ENCODE data around the gene KDF1.
"Not testable (repeated sequence)": the region's sequence is repeated elsewhere in the genome, so short reads cannot be mapped to it uniquely, and the experiment has no call there.

Gene KDF1

GRCh38 chr1:26949926-26950319 is 10.3 kb downstream of the KDF1 start:
- Histone ChIP-seq H3K27ac (ENCODE audit: low read length) (no peak overlapping the region), H3K27me3 (ENCODE audit: insufficient read depth, low read length) (no peaks in the 10 kb centered on the region), H3K4me1 (ENCODE audit: insufficient read depth, low read length) (no peaks in the 10 kb centered on the region), H3K9me3 (ENCODE audit: insufficient read depth, low read depth, low read length) (no peaks in the 10 kb centered on the region), H3K4me3 (ENCODE audit: low read length) (no peak overlapping the region), H3K9ac (ENCODE audit: low read depth, low read length) (no peak overlapping the region), H3K36me3 (ENCODE audit: insufficient read depth, low read depth, low read length) (peaks cover 41% of the 10 kb centered on the region)

GRCh38 chr1:26949266-26949925 is 10.9 kb downstream of the KDF1 start:
- no peak overlapping the region for H3K27ac ChIP-seq (ENCODE audit: low read length)
- no peaks in the 10 kb centered on the region for H3K4me1 ChIP-seq (ENCODE audit: insufficient read depth, low read length)
- H3K9me3 ChIP-seq (ENCODE audit: insufficient read depth, low read depth, low read length): no peaks in the 10 kb centered on the region
- no peak overlapping the region for H3K9ac ChIP-seq (ENCODE audit: low read depth, low read length)
- no peaks in the 10 kb centered on the region for H3K27me3 ChIP-seq (ENCODE audit: insufficient read depth, low read length)
- H3K4me3 ChIP-seq (ENCODE audit: low read length): no peak overlapping the region
- H3K36me3 ChIP-seq (ENCODE audit: insufficient read depth, low read depth, low read length): peaks cover 45% of the 10 kb centered on the region

GRCh38 chr1:26948725-26949057 is 11.6 kb downstream of the KDF1 start:
- H3K9ac ChIP-seq (ENCODE audit: low read depth, low read length); H3K9me3 ChIP-seq (ENCODE audit: insufficient read depth, low read depth, low read length); H3K4me3 ChIP-seq (ENCODE audit: low read length); H3K27ac ChIP-seq (ENCODE audit: low read length); H3K27me3 ChIP-seq (ENCODE audit: insufficient read depth, low read length); H3K4me1 ChIP-seq (ENCODE audit: insufficient read depth, low read length): not testable (repeated sequence)
- H3K36me3 ChIP-seq (ENCODE audit: insufficient read depth, low read depth, low read length): peaks cover 51% of the 10 kb centered on the region

GRCh38 chr1:26946270-26946669 is 14.0 kb downstream of the KDF1 start:
- no peak overlapping the region for H3K27ac ChIP-seq (ENCODE audit: low read length)
- no peaks in the 10 kb centered on the region for H3K4me1 ChIP-seq (ENCODE audit: insufficient read depth, low read length)

GRCh38 chr1:26945728-26946127 is 14.5 kb downstream of the KDF1 start:
- H3K27me3 ChIP-seq (ENCODE audit: insufficient read depth, low read length): no peaks in the 10 kb centered on the region
- H3K4me3 ChIP-seq (ENCODE audit: low read length): no peak overlapping the region
- H3K36me3 ChIP-seq (ENCODE audit: insufficient read depth, low read depth, low read length): peaks cover 70% of the 10 kb centered on the region
- H3K27ac ChIP-seq (ENCODE audit: low read length): no peak overlapping the region
- no peaks in the 10 kb centered on the region for H3K4me1 ChIP-seq (ENCODE audit: insufficient read depth, low read length)
- H3K9me3 ChIP-seq (ENCODE audit: insufficient read depth, low read depth, low read length): no peaks in the 10 kb centered on the region
- H3K9ac ChIP-seq (ENCODE audit: low read depth, low read length): no peak overlapping the region

More at GRCh38 chr1:26946270-26946669, 14.0 kb downstream of the KDF1 start:
- Histone ChIP-seq H3K9ac (ENCODE audit: low read depth, low read length) (no peak overlapping the region), H3K36me3 (ENCODE audit: insufficient read depth, low read depth, low read length) (peaks cover 70% of the 10 kb centered on the region), H3K9me3 (ENCODE audit: insufficient read depth, low read depth, low read length) (no peaks in the 10 kb centered on the region), H3K4me3 (ENCODE audit: low read length) (no peak overlapping the region), H3K27me3 (ENCODE audit: insufficient read depth, low read length) (no peaks in the 10 kb centered on the region)

GRCh38 chr1:26945138-26945537 is 15.1 kb downstream of the KDF1 start:
- no peak overlapping the region for H3K27ac ChIP-seq (ENCODE audit: low read length)
- no peaks in the 10 kb centered on the region for H3K27me3 ChIP-seq (ENCODE audit: insufficient read depth, low read length)
- H3K36me3 ChIP-seq (ENCODE audit: insufficient read depth, low read depth, low read length): peaks cover 70% of the 10 kb centered on the region
- no peaks in the 10 kb centered on the region for H3K9me3 ChIP-seq (ENCODE audit: insufficient read depth, low read depth, low read length)
- H3K4me1 ChIP-seq (ENCODE audit: insufficient read depth, low read length): no peaks in the 10 kb centered on the region
- H3K9ac ChIP-seq (ENCODE audit: low read depth, low read length): no peak overlapping the region
- no peak overlapping the region for H3K4me3 ChIP-seq (ENCODE audit: low read length)

- Histone ChIP-seq H3K27ac (ENCODE audit: low read length) (no peak overlapping the region), H3K4me3 (ENCODE audit: low read length) (no peak overlapping the region), H3K27me3 (ENCODE audit: insufficient read depth, low read length) (no peaks in the 10 kb centered on the region), H3K9me3 (ENCODE audit: insufficient read depth, low read depth, low read length) (no peaks in the 10 kb centered on the region), H3K4me1 (ENCODE audit: insufficient read depth, low read length) (no peaks in the 10 kb centered on the region), H3K9ac (ENCODE audit: low read depth, low read length) (no peak overlapping the region), H3K36me3 (ENCODE audit: insufficient read depth, low read depth, low read length) (peaks cover 79% of the 10 kb centered on the region)
Measured at GRCh38 chr1:26942656-26943055, 17.6 kb downstream of the KDF1 start.

GRCh38 chr1:26941311-26941710 is 19.0 kb downstream of the KDF1 start:
- Histone ChIP-seq H3K4me1 (ENCODE audit: insufficient read depth, low read length) (no peaks in the 10 kb centered on the region), H3K27me3 (ENCODE audit: insufficient read depth, low read length) (no peaks in the 10 kb centered on the region), H3K36me3 (ENCODE audit: insufficient read depth, low read depth, low read length) (peaks cover 81% of the 10 kb centered on the region), H3K4me3 (ENCODE audit: low read length) (no peak overlapping the region), H3K27ac (ENCODE audit: low read length) (no peak overlapping the region), H3K9ac (ENCODE audit: low read depth, low read length) (no peak overlapping the region), H3K9me3 (ENCODE audit: insufficient read depth, low read depth, low read length) (no peaks in the 10 kb centered on the region)

- Histone ChIP-seq H3K27me3 (ENCODE audit: insufficient read depth, low read length) (no peaks in the 10 kb centered on the region), H3K36me3 (ENCODE audit: insufficient read depth, low read depth, low read length) (peaks cover 75% of the 10 kb centered on the region), H3K4me1 (ENCODE audit: insufficient read depth, low read length) (no peaks in the 10 kb centered on the region), H3K9me3 (ENCODE audit: insufficient read depth, low read depth, low read length) (no peaks in the 10 kb centered on the region), H3K4me3 (ENCODE audit: low read length) (no peak overlapping the region), H3K9ac (ENCODE audit: low read depth, low read length) (no peak overlapping the region), H3K27ac (ENCODE audit: low read length) (no peak overlapping the region)
Measured at GRCh38 chr1:26938659-26939025, 21.6 kb downstream of the KDF1 start.

- H3K36me3 ChIP-seq (ENCODE audit: insufficient read depth, low read depth, low read length): peaks cover 74% of the 10 kb centered on the region
- H3K27ac ChIP-seq (ENCODE audit: low read length): no peak overlapping the region
- H3K9me3 ChIP-seq (ENCODE audit: insufficient read depth, low read depth, low read length): no peaks in the 10 kb centered on the region
- H3K9ac ChIP-seq (ENCODE audit: low read depth, low read length): no peak overlapping the region
- H3K4me3 ChIP-seq (ENCODE audit: low read length): no peak overlapping the region
- no peaks in the 10 kb centered on the region for H3K4me1 ChIP-seq (ENCODE audit: insufficient read depth, low read length)
- no peaks in the 10 kb centered on the region for H3K27me3 ChIP-seq (ENCODE audit: insufficient read depth, low read length)
Measured at GRCh38 chr1:26938004-26938658, 22.1 kb downstream of the KDF1 start.

GRCh38 chr1:26936823-26937222 is 23.4 kb downstream of the KDF1 start:
- Histone ChIP-seq H3K9ac (ENCODE audit: low read depth, low read length) (no peak overlapping the region), H3K36me3 (ENCODE audit: insufficient read depth, low read depth, low read length) (peaks cover 73% of the 10 kb centered on the region), H3K9me3 (ENCODE audit: insufficient read depth, low read depth, low read length) (no peaks in the 10 kb centered on the region), H3K4me3 (ENCODE audit: low read length) (no peak overlapping the region), H3K27me3 (ENCODE audit: insufficient read depth, low read length) (no peaks in the 10 kb centered on the region), H3K27ac (ENCODE audit: low read length) (no peak overlapping the region), H3K4me1 (ENCODE audit: insufficient read depth, low read length) (no peaks in the 10 kb centered on the region)

GRCh38 chr1:26932531-26932930 is 27.7 kb downstream of the KDF1 start:
- H3K4me1 ChIP-seq (ENCODE audit: insufficient read depth, low read length): no peaks in the 10 kb centered on the region
- H3K36me3 ChIP-seq (ENCODE audit: insufficient read depth, low read depth, low read length): peaks cover 73% of the 10 kb centered on the region
- no peaks in the 10 kb centered on the region for H3K27me3 ChIP-seq (ENCODE audit: insufficient read depth, low read length)
- no peak overlapping the region for H3K4me3 ChIP-seq (ENCODE audit: low read length)
- H3K9ac ChIP-seq (ENCODE audit: low read depth, low read length): no peak overlapping the region
- no peaks in the 10 kb centered on the region for H3K9me3 ChIP-seq (ENCODE audit: insufficient read depth, low read depth, low read length)
- no peak overlapping the region for H3K27ac ChIP-seq (ENCODE audit: low read length)
